WTC11 (cell line): ENCODE data around the gene CAMTA1.

Experiments used
- CREB1 ChIP-seq: sonication (generic); formaldehyde crosslinking; IDR thresholded peaks from 2 replicates; pipeline ENCODE4 v1.8.0; 2023; ENCODE audit warnings: mild to moderate bottlenecking, missing genetic modification reagents
- CTCF ChIP-seq: fragments of 200-600 bp; IDR thresholded peaks from 2 replicates; pipeline ENCODE4 v1.8.0; 2022; ENCODE audit warnings: antibody characterized with exemption
- ELF4 ChIP-seq: sonication (generic); formaldehyde crosslinking; IDR thresholded peaks from 2 replicates; pipeline ENCODE4 v1.8.1; 2022; ENCODE audit warnings: low read depth, mild to moderate bottlenecking, moderate library complexity, missing genetic modification reagents
- FOXK1 ChIP-seq: sonication (generic); formaldehyde crosslinking; IDR thresholded peaks from 2 replicates; pipeline ENCODE4 v1.8.0; 2022; ENCODE audit warnings: mild to moderate bottlenecking, moderate library complexity, missing genetic modification reagents
- FOXP1 ChIP-seq: sonication (generic); formaldehyde crosslinking; IDR thresholded peaks from 2 replicates; pipeline ENCODE4 v1.8.0; 2022; ENCODE audit warnings: missing genetic modification reagents, mild to moderate bottlenecking, moderate library complexity, borderline replicate concordance
- JUN ChIP-seq: sonication (generic); formaldehyde crosslinking; IDR thresholded peaks from 2 replicates; pipeline ENCODE4 v1.8.0; 2023; ENCODE audit warnings: mild to moderate bottlenecking, missing genetic modification reagents
- MAX ChIP-seq: sonication (generic); formaldehyde crosslinking; IDR thresholded peaks from 2 replicates; pipeline ENCODE4 v1.8.0; 2022; ENCODE audit warnings: mild to moderate bottlenecking, missing genetic modification reagents
- MYBL2 ChIP-seq: sonication (generic); formaldehyde crosslinking; IDR thresholded peaks from 2 replicates; pipeline ENCODE4 v1.8.1; 2023; ENCODE audit warnings: mild to moderate bottlenecking, moderate library complexity, missing genetic modification reagents
- NFE2L1 ChIP-seq: sonication (generic); formaldehyde crosslinking; IDR thresholded peaks from 2 replicates; pipeline ENCODE4 v1.8.1; 2023; ENCODE audit warnings: missing genetic modification reagents
- NR2C2 ChIP-seq: sonication (generic); formaldehyde crosslinking; IDR thresholded peaks from 2 replicates; pipeline ENCODE4 v1.8.0; 2022; ENCODE audit warnings: mild to moderate bottlenecking, missing genetic modification reagents
- SP1 ChIP-seq: sonication (generic); formaldehyde crosslinking; conservative IDR thresholded peaks from 2 replicates; pipeline ENCODE4 v1.8.1; 2022; ENCODE audit warnings: missing genetic modification reagents
- TEAD4 ChIP-seq: sonication (generic); formaldehyde crosslinking; IDR thresholded peaks from 2 replicates; pipeline ENCODE4 v1.8.0; 2022; ENCODE audit warnings: mild to moderate bottlenecking, missing genetic modification reagents

GRCh38 chr1:7257225-7257624 is 472.0 kb downstream of the CAMTA1 start:
- TF ChIP-seq NFE2L1 (CRISPR knock-in tag) (no peak), SP1 (CRISPR knock-in tag) (no peak), JUN (CRISPR knock-in tag) (no peak), FOXK1 (CRISPR knock-in tag) (no peak), TEAD4 (CRISPR knock-in tag) (no peak), CREB1 (CRISPR knock-in tag) (no peak), CTCF (no peak), ELF4 (CRISPR knock-in tag) (no peak), MAX (CRISPR knock-in tag) (no peak), FOXP1 (CRISPR knock-in tag) (no peak), NR2C2 (CRISPR knock-in tag) (no peak), MYBL2 (CRISPR knock-in tag) (no peak)
